PC-3 (cell line): ENCODE data around the gene TCN2.

Source experiments
- CTCF ChIP-seq: fragments of 300-600 bp; sonication (generic); conservative IDR thresholded peaks from 2 replicates; pipeline ENCODE4 v1.5.1; 2017; ENCODE audit warnings: antibody characterized with exemption, low read depth, mild to moderate bottlenecking, low read length
- EZH2 ChIP-seq: fragments of 300-600 bp; sonication (generic); IDR thresholded peaks from one replicate; pipeline ENCODE4 v1.6.1; 2017; ENCODE audit warnings: antibody characterized with exemption, mild to moderate bottlenecking, low read length; ENCODE audit not compliant: unreplicated experiment

GRCh38 chr22:30600921-30601320 is 6.1 kb upstream of the TCN2 start:
- no peak for TF ChIP-seq CTCF
- TF ChIP-seq EZH2: no peak
